IMR-90 (cell line): ENCODE results near the gene ZNF512. TPM values are rescaled to one million over a fixed set of nuclear protein-coding genes. Genes with fewer than 3 reads are reported as not detected.

Source experiments
- ATAC-seq: fragments of 200-7000 bp; cut with Tn5 transposase; 2 replicates; pipeline ENCODE4 v1.9.1; 2020; ENCODE audit warnings: low read depth, mild to moderate bottlenecking, moderate library complexity
- BruUV-seq: library from RNA; stranded (reverse); fragments of 400-500 nt; replicated peaks from 2 replicates; lab custom pipeline; 2021; lab: Mats Ljungman, UMichigan
- CTCF ChIA-PET: fragments of 300-600 bp; formaldehyde crosslinking; extraction: SDS; loops from one replicate; lab custom pipeline; 2021; ENCODE audit warnings: antibody characterized with exemption; lab: Yijun Ruan, JAX
- POLR2A ChIA-PET: fragments of 300-600 bp; sonication (Branson Sonifier 250); formaldehyde crosslinking; loops from one replicate; lab custom pipeline; 2022; ENCODE audit warnings: antibody characterized with exemption; ENCODE audit not compliant: unreplicated experiment; lab: Charles Lee
- DNase-seq: peaks from one replicate; pipeline ENCODE4 v3.0.0; 2013
- H2AFZ ChIP-seq: replicated peaks from 2 replicates; pipeline ENCODE3; 2013; ENCODE audit warnings: low read length, mild to moderate bottlenecking; ENCODE audit not compliant: poor library complexity
- H2AK5ac ChIP-seq: 2 replicates; pipeline ENCODE4 v1.6.1; 2013; ENCODE audit warnings: low read depth, low read length, inconsistent platforms
- H2AK9ac ChIP-seq: replicated peaks from 2 replicates; pipeline ENCODE3; 2013; ENCODE audit warnings: mild to moderate bottlenecking, low read depth, low read length, moderate library complexity; ENCODE audit not compliant: poor library complexity
- H2BK120ac ChIP-seq: 2 replicates; pipeline ENCODE4 v1.6.1; 2013; ENCODE audit warnings: low read depth, low read length, inconsistent platforms
- H2BK15ac ChIP-seq: 3 replicates; pipeline ENCODE4 v1.6.1; 2013; ENCODE audit warnings: low read depth, low read length, inconsistent platforms
- H2BK20ac ChIP-seq: 2 replicates; pipeline ENCODE4 v1.6.1; 2013; ENCODE audit warnings: low read depth, mild to moderate bottlenecking, inconsistent platforms, low read length, moderate library complexity
- H2BK5ac ChIP-seq: 2 replicates; pipeline ENCODE4 v1.6.1; 2013; ENCODE audit warnings: mild to moderate bottlenecking, low read depth, low read length, inconsistent platforms; ENCODE audit not compliant: poor library complexity, severe bottlenecking
- H3K14ac ChIP-seq: replicated peaks from 2 replicates; pipeline ENCODE4 v1.6.1; 2013; ENCODE audit warnings: low read depth, low read length, inconsistent platforms
- H3K18ac ChIP-seq: 2 replicates; pipeline ENCODE4 v1.6.1; 2013; ENCODE audit warnings: low read depth, low read length, control low read depth
- H3K23ac ChIP-seq: 2 replicates; pipeline ENCODE4 v1.6.1; 2013; ENCODE audit warnings: low read depth, low read length, inconsistent platforms
- H3K27ac ChIP-seq: 2 replicates; pipeline ENCODE4 v1.5.1; 2013; ENCODE audit warnings: mild to moderate bottlenecking, control low read depth, low read length; ENCODE audit not compliant: insufficient read depth
- H3K27me3 ChIP-seq: 2 replicates; pipeline ENCODE4 v1.6.1; 2013; ENCODE audit warnings: low read length; ENCODE audit not compliant: control insufficient read depth, insufficient read depth
- H3K36me3 ChIP-seq: 2 replicates; pipeline ENCODE4 v1.6.1; 2013; ENCODE audit warnings: low read length, mixed read lengths; ENCODE audit not compliant: control insufficient read depth, insufficient read depth
- H3K4ac ChIP-seq: 2 replicates; pipeline ENCODE4 v1.6.1; 2013; ENCODE audit warnings: low read depth, low read length, inconsistent platforms
- H3K4me1 ChIP-seq: 2 replicates; pipeline ENCODE4 v1.6.1; 2013; ENCODE audit warnings: low read length, mixed read lengths; ENCODE audit not compliant: control insufficient read depth, insufficient read depth
- H3K4me2 ChIP-seq: 2 replicates; pipeline ENCODE4 v1.6.1; 2013; ENCODE audit warnings: low read depth, mild to moderate bottlenecking, control low read depth, low read length, moderate library complexity
- H3K4me3 ChIP-seq: 2 replicates; pipeline ENCODE4 v1.5.1; 2013; ENCODE audit warnings: low read depth, mild to moderate bottlenecking, control low read depth, low read length, moderate library complexity; ENCODE audit not compliant: insufficient read depth
- H3K56ac ChIP-seq: 2 replicates; pipeline ENCODE4 v1.6.1; 2013; ENCODE audit warnings: low read length, inconsistent platforms; ENCODE audit not compliant: insufficient read depth; ENCODE audit errors: extremely low read depth
- H3K79me1 ChIP-seq, 2 experiments: 2 replicates each; pipeline ENCODE4 v1.6.1; 2013; ENCODE audit warnings: low read length in 2 of 2, inconsistent platforms in 1 of 2, low read depth in 1 of 2
- H3K9ac ChIP-seq: 2 replicates; pipeline ENCODE4 v1.6.1; 2013; ENCODE audit warnings: low read depth, low read length, control low read depth
- H3K9me1 ChIP-seq: 2 replicates; pipeline ENCODE4 v1.6.1; 2013; ENCODE audit warnings: low read length, inconsistent platforms; ENCODE audit not compliant: insufficient read depth
- H3K9me3 ChIP-seq: 2 replicates; pipeline ENCODE4 v1.6.1; 2013; ENCODE audit warnings: low read length; ENCODE audit not compliant: control insufficient read depth, insufficient read depth
- H4K20me1 ChIP-seq: 2 replicates; pipeline ENCODE4 v1.6.1; 2013; ENCODE audit warnings: low read length, inconsistent platforms; ENCODE audit not compliant: insufficient read depth
- H4K5ac ChIP-seq: 2 replicates; pipeline ENCODE4 v1.6.1; 2013; ENCODE audit warnings: mild to moderate bottlenecking, low read depth, low read length, control low read depth
- H4K8ac ChIP-seq, 2 experiments: 2 replicates each; pipeline ENCODE4 v1.6.1; 2013; ENCODE audit warnings: low read depth in 2 of 2, low read length in 2 of 2, control low read depth in 1 of 2, inconsistent platforms in 1 of 2
- H4K91ac ChIP-seq: 2 replicates; pipeline ENCODE4 v1.6.1; 2013; ENCODE audit warnings: low read depth, low read length, inconsistent platforms; ENCODE audit not compliant: insufficient read depth
- BHLHE40 ChIP-seq: fragments of 150-350 bp; IDR thresholded peaks from 2 replicates; pipeline ENCODE4 v1.6.1; 2016; ENCODE audit warnings: mild to moderate bottlenecking, low read depth, low read length
- NFE2L2 ChIP-seq: fragments of 150-350 bp; IDR thresholded peaks from 2 replicates; pipeline ENCODE4 v1.6.1; 2016; ENCODE audit warnings: low read depth, mild to moderate bottlenecking, low read length
- dilution Hi-C: fragments of 300-500 bp; cut with HindIII; formaldehyde crosslinking; loops from one replicate; pipeline ENCODE4 v1.14.3; 2018; ENCODE audit warnings: low sequenced_read_pairs; ENCODE audit not compliant: unreplicated experiment
- in situ Hi-C: fragments of 300-500 bp; cut with MboI; formaldehyde crosslinking; loops from 3 replicates; pipeline ENCODE4 v1.14.3; 2019; ENCODE audit warnings: low sequenced_read_pairs, inconsistent platforms, mixed read lengths
- intact Hi-C: fragments of 100-400 bp; cut with micrococcal nuclease; formaldehyde crosslinking; loops from 2 replicates; pipeline ENCODE4 v1.10.0; 2022
- polyA plus RNA-seq, 3 experiments: library from polyadenylated mRNA; depleted of rRNA; stranded (reverse); fragments of >200 nt; gene quantifications; 2 replicates each; pipeline ENCODE4 v1.2.3, GENCODE V29; 2012; ENCODE audit warnings: low replicate concordance in 1 of 3
- total RNA-seq: library from RNA; depleted of rRNA; stranded (reverse); fragments of >200 nt; gene quantifications from 2 replicates; pipeline ENCODE4 v1.2.3, GENCODE V29; 2012
- TF ChIP-seq, protein P1 (sequence below): fragments of 150-350 bp; IDR thresholded peaks from 2 replicates; pipeline ENCODE4 v1.6.1; 2016; ENCODE audit warnings: low read depth, mild to moderate bottlenecking, low read length, moderate library complexity, borderline replicate concordance

ZNF512 gene
- total and polyA plus RNA-seq, 2 of the 4 experiments (the other 2 are of a cell fraction): 25.8 to 56.5 TPM

DNA sequence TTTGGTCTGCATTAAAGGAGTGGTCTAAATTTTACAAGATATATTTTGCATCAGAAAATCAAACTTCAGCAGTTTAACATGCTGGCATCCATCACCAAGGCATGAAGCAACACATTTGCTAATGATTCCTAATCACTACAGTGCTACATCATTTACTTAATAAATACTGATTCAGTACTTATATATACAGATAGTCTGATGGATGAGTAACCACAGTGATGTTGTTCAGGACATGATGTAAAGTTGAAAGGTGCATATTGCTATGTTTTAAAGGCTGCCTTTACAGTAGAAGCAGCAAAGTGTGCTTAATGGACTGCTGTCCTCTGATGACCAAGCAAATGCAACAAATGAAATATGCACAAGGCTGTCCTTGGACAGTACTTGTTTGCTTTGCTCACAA, 69.5 kb downstream of the ZNF512 start:
- dilution Hi-C loops: no loop called here
- no peak overlapping the region for H4K91ac ChIP-seq

More for the DNA sequence above, 69.5 kb downstream of the ZNF512 start:
- no TSS peak for BruUV-seq
- Histone ChIP-seq H3K9me1 (peaks cover 5% of the 10 kb centered on the region), H3K4me2 (no peak overlapping the region), H3K23ac (no peak overlapping the region), H3K4me1 (no peaks in the 10 kb centered on the region; the same call in 1 of the 2 replicates), H3K18ac (no peak overlapping the region), H3K36me3 (peaks cover 47% of the 10 kb centered on the region), H3K27me3 (no peaks in the 10 kb centered on the region), H3K9ac (no peak overlapping the region), H2BK120ac (no peak overlapping the region), H2AK9ac (no peak overlapping the region), H4K8ac (no peak overlapping the region), H3K9me3 (no peaks in the 10 kb centered on the region), H2AFZ (no peak overlapping the region), H4K20me1 (peaks cover 4% of the 10 kb centered on the region; the same call in 1 of the 2 replicates), H3K14ac (no peak overlapping the region), H2BK15ac (no peak overlapping the region), H3K79me1 (peaks cover 3 to 7% of the 10 kb centered on the region in 2 experiments; a peak in 2 of 4 replicates), H3K4me3 (no peak overlapping the region), H3K56ac (no peak overlapping the region), H3K27ac (no peak overlapping the region), H3K4ac (no peak overlapping the region), H2BK20ac (no peak overlapping the region), H4K5ac (no peak overlapping the region), H2BK5ac (no peak overlapping the region), H2AK5ac (no peak overlapping the region)
- no peak for TF ChIP-seq BHLHE40
- no peak for TF ChIP-seq NFE2L2
- TF ChIP-seq, protein P1, sequence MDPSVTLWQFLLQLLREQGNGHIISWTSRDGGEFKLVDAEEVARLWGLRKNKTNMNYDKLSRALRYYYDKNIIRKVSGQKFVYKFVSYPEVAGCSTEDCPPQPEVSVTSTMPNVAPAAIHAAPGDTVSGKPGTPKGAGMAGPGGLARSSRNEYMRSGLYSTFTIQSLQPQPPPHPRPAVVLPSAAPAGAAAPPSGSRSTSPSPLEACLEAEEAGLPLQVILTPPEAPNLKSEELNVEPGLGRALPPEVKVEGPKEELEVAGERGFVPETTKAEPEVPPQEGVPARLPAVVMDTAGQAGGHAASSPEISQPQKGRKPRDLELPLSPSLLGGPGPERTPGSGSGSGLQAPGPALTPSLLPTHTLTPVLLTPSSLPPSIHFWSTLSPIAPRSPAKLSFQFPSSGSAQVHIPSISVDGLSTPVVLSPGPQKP: no peak
- POLR2A ChIA-PET: no interaction called here
- CTCF ChIA-PET: no interaction called here
- no peak for DNase-seq
- intact Hi-C loops (no loop called here), in situ Hi-C loops (no loop called here)
- no peak for ATAC-seq
